ENCODE results near the gene PLK5.
"Not testable (repeated sequence)": the region's sequence is repeated elsewhere in the genome, so short reads cannot be mapped to it uniquely, and the experiment has no call there.

PLK5 gene

GRCh38 chr19:1524972-1525325 lies 1.1 kb downstream of the PLK5 start:
- no peak for DNase-seq (ENCODE audit: low read depth in 3 of 3, low spot score in 1 of 3)

- no peak for DNase-seq (ENCODE audit: low read depth in 3 of 3, low spot score in 1 of 3)
Measured at GRCh38 chr19:1525343-1525742, 1.5 kb downstream of the PLK5 start.

- no peak for DNase-seq (ENCODE audit: low read depth in 3 of 3, low spot score in 1 of 3)
Measured at GRCh38 chr19:1526066-1526778, 2.3 kb downstream of the PLK5 start.

GRCh38 chr19:1526979-1527649 lies 3.2 kb downstream of the PLK5 start:
- DNase-seq (ENCODE audit: low read depth in 3 of 3, low spot score in 1 of 3), result no peak

- no peak for DNase-seq (ENCODE audit: low read depth in 3 of 3, low spot score in 1 of 3)
Measured at GRCh38 chr19:1527650-1528309, 3.9 kb downstream of the PLK5 start.

- no peak for DNase-seq (ENCODE audit: low read depth in 3 of 3, low spot score in 1 of 3)
Measured at GRCh38 chr19:1528596-1529429, 4.9 kb downstream of the PLK5 start.

- DNase-seq (ENCODE audit: low read depth in 3 of 3, low spot score in 1 of 3), result no peak
Measured at GRCh38 chr19:1529430-1529816, 5.5 kb downstream of the PLK5 start.

GRCh38 chr19:1530856-1531255 lies 7.0 kb downstream of the PLK5 start:
- not testable (repeated sequence) for DNase-seq (ENCODE audit: low read depth in 3 of 3, low spot score in 1 of 3)

- no peak for DNase-seq (ENCODE audit: low read depth in 3 of 3, low spot score in 1 of 3)
Measured at GRCh38 chr19:1531587-1531986, 7.7 kb downstream of the PLK5 start.

GRCh38 chr19:1532003-1532402 lies 8.1 kb downstream of the PLK5 start:
- no peak for DNase-seq (ENCODE audit: low read depth in 3 of 3, low spot score in 1 of 3)

GRCh38 chr19:1533510-1534150 lies 9.8 kb downstream of the PLK5 start:
- no peak for DNase-seq (ENCODE audit: low read depth in 3 of 3, low spot score in 1 of 3)

- no peak for DNase-seq (ENCODE audit: low read depth in 3 of 3, low spot score in 1 of 3)
Measured at GRCh38 chr19:1534972-1535371, 11.1 kb downstream of the PLK5 start.

- DNase-seq (ENCODE audit: low read depth in 3 of 3, low spot score in 1 of 3), result not testable (repeated sequence)
Measured at GRCh38 chr19:1535699-1536098, 11.8 kb downstream of the PLK5 start.

GRCh38 chr19:1538978-1539377 lies 15.1 kb downstream of the PLK5 start:
- no peak for DNase-seq (ENCODE audit: low read depth in 3 of 3, low spot score in 1 of 3)

GRCh38 chr19:1539749-1540148 lies 15.9 kb downstream of the PLK5 start:
- DNase-seq (ENCODE audit: low read depth in 3 of 3, low spot score in 1 of 3), result not testable (repeated sequence)

- no peak for DNase-seq (ENCODE audit: low read depth in 3 of 3, low spot score in 1 of 3)
Measured at GRCh38 chr19:1540365-1540925, 16.6 kb downstream of the PLK5 start.

- no peak for DNase-seq (ENCODE audit: low read depth in 3 of 3, low spot score in 1 of 3)
Measured at GRCh38 chr19:1549332-1549945, 25.6 kb downstream of the PLK5 start.

- no peak for DNase-seq (ENCODE audit: low read depth in 3 of 3, low spot score in 1 of 3)
Measured at GRCh38 chr19:1551068-1552040, 27.5 kb downstream of the PLK5 start.

GRCh38 chr19:1553415-1553814 lies 29.5 kb downstream of the PLK5 start:
- no peak for DNase-seq (ENCODE audit: low read depth in 3 of 3, low spot score in 1 of 3)

All from stimulated activated CD4-positive, alpha-beta T cell treated with anti-CD3 and anti-CD28 coated beads, TNF-alpha, amount 100 ng/mL, for 1 hour (primary cell).